Measurements from ENCODE around the gene PLXNA4.

DNA sequence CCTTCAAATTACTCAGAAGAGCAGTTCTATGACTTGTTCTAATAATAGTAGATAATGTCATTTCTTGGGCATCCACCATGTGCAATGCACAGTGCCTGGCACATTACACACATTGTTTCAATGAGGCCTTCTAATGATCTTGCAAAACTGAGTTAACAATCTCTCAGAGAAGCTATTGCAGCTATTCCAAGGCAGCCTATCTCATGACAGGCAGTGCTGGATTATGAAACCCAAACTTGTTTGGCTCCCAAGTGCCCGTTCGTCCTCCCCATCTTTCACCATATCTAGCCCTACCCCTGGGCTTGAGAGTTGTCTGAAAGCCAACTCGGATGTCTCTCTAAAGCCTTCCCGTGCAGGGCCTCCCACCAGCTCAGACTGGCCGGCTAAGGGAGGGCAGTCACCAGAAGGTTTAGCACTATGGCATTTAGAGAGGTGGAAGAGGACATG is 405.1 kb downstream of the PLXNA4 start:
- TF ChIP-seq, protein P1, sequence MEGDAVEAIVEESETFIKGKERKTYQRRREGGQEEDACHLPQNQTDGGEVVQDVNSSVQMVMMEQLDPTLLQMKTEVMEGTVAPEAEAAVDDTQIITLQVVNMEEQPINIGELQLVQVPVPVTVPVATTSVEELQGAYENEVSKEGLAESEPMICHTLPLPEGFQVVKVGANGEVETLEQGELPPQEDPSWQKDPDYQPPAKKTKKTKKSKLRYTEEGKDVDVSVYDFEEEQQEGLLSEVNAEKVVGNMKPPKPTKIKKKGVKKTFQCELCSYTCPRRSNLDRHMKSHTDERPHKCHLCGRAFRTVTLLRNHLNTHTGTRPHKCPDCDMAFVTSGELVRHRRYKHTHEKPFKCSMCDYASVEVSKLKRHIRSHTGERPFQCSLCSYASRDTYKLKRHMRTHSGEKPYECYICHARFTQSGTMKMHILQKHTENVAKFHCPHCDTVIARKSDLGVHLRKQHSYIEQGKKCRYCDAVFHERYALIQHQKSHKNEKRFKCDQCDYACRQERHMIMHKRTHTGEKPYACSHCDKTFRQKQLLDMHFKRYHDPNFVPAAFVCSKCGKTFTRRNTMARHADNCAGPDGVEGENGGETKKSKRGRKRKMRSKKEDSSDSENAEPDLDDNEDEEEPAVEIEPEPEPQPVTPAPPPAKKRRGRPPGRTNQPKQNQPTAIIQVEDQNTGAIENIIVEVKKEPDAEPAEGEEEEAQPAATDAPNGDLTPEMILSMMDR (IDR thresholded peaks at IDR 0.05; ENCODE audit: low read depth, low read length): no peak
- TF ChIP-seq EZH2phosphoT487 (IDR thresholded peaks at IDR 0.05; ENCODE audit: low read depth): no peak
